Right lung (tissue), 5 donors: ENCODE data around the gene PPHLN1. TPM values are rescaled to one million over a fixed set of nuclear protein-coding genes. Genes with fewer than 3 reads are reported as not detected.
"Not testable (repeated sequence)": the region's sequence is repeated elsewhere in the genome, so short reads cannot be mapped to it uniquely, and the experiment has no call there.

Experiments used
- DNase-seq, 2 donors: peaks; one replicate each; pipeline ENCODE4 v3.0.0-alpha.2; 2013
- polyA plus RNA-seq, 5 donors: library from polyadenylated mRNA; unstranded; fragments of 120-200 nt; gene quantifications; one replicate each; pipeline versions ENCODE4 v1.2.1 to v1.2.3, GENCODE V29; 2013; ENCODE audit warnings: inconsistent platforms in 1 of 5, low replicate concordance in 1 of 5; ENCODE audit not compliant: insufficient read length in 5 of 5, insufficient read depth in 1 of 5

PPHLN1 gene
- polyA plus RNA-seq, 5 donors, result 58.3 to 81.3 (median 71.2) TPM

DNA sequence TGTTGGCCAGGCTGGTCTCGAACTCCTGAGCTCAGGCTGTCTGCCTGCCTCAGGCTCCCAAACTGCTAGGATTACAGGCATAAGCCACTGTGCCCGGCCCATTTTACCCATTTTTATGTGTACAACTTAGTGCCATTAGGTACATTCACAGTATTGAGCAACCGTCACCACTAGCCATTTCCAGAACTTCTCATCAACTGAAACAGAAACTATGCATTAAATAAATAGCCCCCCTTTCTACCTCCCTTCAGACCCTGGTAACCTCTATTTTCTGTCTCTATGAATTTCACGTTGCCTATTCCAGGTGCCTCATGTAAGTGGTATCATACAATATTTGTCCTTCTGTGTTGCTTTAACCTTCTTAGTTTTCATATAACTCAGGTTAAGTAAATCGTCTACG is 16.0 kb upstream of the PPHLN1 start:
- no peak for DNase-seq

- DNase-seq, result no peak
Observed at GRCh38 chr12:42315108-42315507, 10.9 kb upstream of the PPHLN1 start.

- DNase-seq, result no peak
Observed at GRCh38 chr12:42320796-42321195, 5.2 kb upstream of the PPHLN1 start.

GRCh38 chr12:42322567-42322966 is 3.4 kb upstream of the PPHLN1 start:
- DNase-seq, result no peak

- DNase-seq, result no peak
Observed at GRCh38 chr12:42323856-42324255, 2.1 kb upstream of the PPHLN1 start.

DNA sequence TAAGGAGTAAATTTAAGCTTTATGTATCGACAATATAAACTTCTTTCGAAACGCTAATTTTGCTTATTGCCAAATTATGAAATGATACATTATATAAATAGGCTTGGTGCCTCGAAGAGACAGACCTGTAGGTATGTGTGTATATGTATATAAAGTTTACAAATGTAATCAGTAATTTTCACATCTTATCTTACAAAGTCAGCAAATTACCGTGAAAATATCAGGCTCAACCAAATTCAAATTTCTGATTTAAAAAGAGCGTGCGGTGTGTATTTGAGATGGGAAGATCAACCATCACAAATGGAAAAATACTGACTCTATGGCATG is 678 bp upstream of the PPHLN1 start:
- no peak for DNase-seq

- peak; percentile 8 to 15 for DNase-seq
Observed at GRCh38 chr12:42326541-42327226, 717 bp downstream of the PPHLN1 start.

DNA sequence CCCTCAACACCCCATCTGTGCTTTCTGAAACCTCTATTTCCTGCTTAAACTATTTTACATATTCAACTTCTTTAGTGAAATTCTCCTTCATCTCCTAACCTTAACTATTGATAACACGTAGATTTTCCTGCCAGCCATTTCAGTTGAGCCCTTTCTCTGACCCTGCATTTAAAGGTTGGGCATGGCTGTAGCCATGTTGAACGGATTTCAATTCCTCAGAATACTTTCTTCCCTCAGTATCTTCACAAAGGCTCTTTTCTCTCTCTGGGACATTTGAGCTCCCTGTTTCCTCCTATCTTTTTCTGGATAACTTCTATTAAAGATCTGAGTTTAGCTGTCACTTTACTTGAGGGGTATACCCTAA is 1.2 kb downstream of the PPHLN1 start:
- no peak for DNase-seq

- DNase-seq, result not testable (repeated sequence)
Observed at GRCh38 chr12:42330097-42330496, 4.1 kb downstream of the PPHLN1 start.

GRCh38 chr12:42332301-42333285 is 6.6 kb downstream of the PPHLN1 start:
- peak; percentile 25 to 27 for DNase-seq

DNA sequence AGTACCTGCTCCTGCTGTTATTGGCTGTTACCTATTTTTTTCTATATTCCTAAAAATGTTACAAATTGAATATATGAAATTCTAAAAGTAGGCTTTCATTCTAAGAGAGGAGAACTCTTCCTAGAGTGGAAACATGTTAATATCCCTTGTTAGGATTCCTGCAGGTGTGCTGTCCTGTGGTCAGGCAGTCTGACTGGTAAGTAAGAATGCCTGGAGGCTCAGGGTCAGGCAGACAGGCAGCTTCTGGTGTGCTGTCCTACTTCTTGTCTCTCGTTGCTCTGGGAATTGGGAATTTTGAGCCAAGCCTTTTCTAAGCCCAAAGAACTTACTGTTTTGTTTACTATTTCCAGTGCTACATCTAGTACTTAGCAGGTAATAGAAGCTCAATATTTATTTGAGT is 10.3 kb downstream of the PPHLN1 start:
- no peak for DNase-seq

DNA sequence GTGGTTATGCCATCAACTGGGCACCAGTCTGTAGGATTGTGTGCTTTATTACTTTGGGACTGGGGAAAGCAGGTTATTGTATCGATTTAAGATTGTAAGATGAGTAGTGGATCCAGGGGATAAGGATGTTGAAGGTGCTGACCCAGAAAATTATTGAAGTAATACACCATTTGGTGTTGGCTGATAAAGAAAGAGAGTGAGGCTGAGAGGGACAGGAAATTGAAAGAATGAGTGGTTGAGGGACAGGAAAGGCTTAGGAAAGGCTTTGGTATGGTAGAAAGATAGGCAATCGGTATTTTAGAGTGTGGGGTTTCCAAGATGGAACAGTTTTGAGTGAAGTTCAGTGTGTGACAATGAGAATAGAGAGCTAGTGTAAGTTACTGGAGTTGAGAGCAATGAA is 12.3 kb downstream of the PPHLN1 start:
- DNase-seq, result no peak

- no peak for DNase-seq
Observed at GRCh38 chr12:42342028-42342427, 16.1 kb downstream of the PPHLN1 start.

- DNase-seq, result no peak
Observed at GRCh38 chr12:42343721-42344120, 17.8 kb downstream of the PPHLN1 start.

GRCh38 chr12:42346403-42347002 is 20.5 kb downstream of the PPHLN1 start:
- no peak for DNase-seq

- DNase-seq, result not testable (repeated sequence)
Observed at GRCh38 chr12:42349119-42350020, 23.4 kb downstream of the PPHLN1 start.

DNA sequence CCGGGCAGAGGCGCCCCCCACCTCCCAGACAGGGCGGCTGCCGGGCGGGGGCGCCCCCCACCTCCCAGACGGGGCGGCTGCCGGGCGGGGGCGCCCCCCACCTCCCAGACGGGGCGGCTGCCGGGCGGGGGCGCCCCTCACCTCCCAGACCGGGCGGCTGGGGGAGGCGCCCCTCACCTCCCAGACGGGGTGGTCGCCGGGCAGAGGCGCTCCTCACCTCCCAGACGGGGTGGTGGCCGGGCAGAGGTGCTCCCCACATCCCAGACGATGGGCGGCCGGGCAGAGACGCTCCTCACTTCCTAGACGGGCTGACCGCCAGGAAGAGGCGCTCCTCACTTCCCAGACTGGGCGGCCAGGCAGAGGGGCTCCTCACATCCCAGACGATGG is 24.0 kb downstream of the PPHLN1 start:
- DNase-seq, result not testable (repeated sequence)

DNA sequence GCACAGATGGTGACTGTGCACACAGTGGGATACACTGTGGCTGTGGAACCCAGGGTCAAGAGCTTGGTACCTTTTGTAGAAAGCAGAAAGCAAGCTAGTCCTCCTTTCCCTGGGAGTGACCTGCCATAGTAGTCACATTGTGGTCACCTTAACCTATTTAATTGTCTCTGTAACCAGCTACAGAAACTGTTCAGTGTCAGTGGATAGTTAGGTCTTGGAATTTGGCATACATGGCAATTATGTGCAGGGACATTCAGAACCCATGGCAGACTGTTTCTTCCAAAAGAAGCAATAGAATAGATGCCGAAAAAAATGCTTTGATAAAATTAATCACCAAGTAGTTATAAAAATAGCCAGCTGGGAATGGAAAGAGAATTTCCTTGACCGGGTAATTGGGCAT is 30.4 kb downstream of the PPHLN1 start:
- no peak for DNase-seq

GRCh38 chr12:42360747-42361403 is 34.9 kb downstream of the PPHLN1 start:
- DNase-seq, result no peak

- DNase-seq, result no peak
Observed at GRCh38 chr12:42361909-42362646, 36.1 kb downstream of the PPHLN1 start.
